Daoy (cell line): ENCODE data around the gene EMILIN2. TPM values are rescaled to one million over a fixed set of nuclear protein-coding genes. Genes with fewer than 3 reads are reported as not detected.

Experiments
- DNase-seq: peaks from one replicate; pipeline ENCODE4 v3.0.0-alpha.2; 2015; ENCODE audit warnings: low read depth
- total RNA-seq: library from RNA; depleted of rRNA; stranded (reverse); fragments of >200 nt; shearing (Covaris generic); gene quantifications from 2 replicates; pipeline ENCODE4 v1.2.3, GENCODE V29; 2014; rRNA removed

Gene EMILIN2
- total RNA-seq, 1 experiment from 2014 or later = 0.40 TPM

DNA sequence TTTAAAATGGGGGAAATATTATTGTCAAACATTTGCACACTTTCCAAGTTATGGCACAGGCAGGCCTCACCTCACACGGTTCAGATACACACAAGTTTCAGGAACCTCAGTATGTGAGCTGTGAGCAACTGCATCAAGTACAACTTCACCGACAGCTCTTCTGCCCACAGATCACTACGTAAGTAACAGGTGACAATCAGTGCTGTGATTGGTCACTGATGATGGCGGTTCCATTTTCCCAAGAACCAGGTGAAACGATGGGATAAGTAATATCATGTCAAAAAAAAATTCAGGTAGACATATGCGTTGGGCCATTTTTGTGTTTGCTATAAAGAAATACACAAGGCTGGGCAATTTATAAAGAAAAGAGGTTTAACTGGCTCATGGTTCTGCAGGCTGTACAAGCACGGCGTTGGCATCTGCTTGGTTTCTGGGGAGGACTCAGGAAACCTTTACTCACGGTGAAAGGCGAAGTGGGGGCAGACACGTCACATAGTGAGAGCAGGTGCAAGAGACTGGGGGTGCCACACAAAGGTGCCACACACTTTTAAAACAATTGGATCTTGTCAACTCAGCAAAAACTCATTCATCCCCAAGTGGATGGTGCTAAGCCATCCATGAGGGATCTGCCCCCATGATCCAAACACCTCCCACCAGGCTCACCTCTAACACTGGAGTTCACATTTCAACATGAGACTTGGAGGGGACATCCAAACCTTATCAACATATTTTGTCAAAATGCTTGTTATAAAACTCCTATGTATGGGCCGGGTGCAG lies 108.3 kb downstream of the EMILIN2 start:
- DNase-seq = no peak

DNA sequence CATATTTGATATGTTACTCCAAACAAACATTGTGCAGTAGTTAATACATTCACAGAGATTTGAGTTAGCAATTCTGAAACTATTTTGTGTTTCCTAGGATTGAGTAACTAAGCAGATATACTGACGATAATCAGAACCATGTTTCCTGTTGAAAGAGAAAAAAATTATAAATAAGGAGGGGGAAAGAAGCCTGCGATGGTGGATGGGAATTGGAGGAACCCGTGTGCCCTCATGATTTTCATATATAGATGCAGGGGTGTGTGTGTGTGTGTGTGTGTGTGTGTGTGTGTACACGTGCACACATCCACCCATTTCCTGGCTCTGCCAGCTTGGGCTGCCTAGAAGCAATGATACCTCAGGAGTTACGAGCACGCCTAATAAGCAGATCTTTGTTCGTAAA lies 109.2 kb downstream of the EMILIN2 start:
- DNase-seq = no peak

DNA sequence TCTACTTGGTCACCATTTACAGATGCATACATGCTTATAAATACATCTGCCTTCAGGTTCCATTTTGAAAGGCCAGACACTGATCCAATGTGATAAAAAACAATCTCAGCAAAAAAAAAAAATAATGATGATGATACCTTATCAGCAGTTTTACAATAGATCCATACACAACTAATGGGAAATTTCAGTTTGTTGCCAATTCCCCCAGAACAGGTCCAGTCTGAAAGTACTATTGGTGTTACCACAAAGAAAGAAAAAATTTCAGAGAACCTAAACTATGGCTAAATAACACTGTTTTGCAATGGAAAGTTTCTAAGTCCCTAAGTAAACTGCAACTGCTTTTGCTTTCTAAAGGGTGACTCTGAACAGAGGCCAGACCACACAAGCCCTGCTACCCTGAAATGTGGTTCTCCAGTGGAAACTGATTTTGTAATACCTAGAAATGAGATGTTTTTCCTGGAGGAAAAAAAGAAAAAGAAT lies 112.1 kb downstream of the EMILIN2 start:
- no peak for DNase-seq

DNA sequence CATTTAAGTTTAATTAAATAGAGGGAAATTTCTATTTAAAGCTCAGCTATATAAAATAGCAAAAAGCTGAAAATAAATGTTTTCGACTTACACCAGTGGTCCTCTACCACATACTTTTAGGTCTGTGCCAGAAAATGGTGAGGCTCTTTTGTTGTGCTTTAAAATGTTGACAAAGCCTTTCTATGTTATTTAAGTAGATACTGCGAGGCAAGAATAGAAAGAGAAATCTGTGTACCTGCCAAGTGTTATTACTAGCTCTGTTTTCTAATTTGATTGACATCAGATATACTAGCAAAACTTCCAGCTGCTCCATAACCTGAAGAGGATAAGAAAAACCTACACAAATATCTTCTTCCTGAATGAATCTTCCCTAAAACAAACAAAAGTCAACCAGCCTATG lies 112.5 kb downstream of the EMILIN2 start:
- no peak for DNase-seq

DNA sequence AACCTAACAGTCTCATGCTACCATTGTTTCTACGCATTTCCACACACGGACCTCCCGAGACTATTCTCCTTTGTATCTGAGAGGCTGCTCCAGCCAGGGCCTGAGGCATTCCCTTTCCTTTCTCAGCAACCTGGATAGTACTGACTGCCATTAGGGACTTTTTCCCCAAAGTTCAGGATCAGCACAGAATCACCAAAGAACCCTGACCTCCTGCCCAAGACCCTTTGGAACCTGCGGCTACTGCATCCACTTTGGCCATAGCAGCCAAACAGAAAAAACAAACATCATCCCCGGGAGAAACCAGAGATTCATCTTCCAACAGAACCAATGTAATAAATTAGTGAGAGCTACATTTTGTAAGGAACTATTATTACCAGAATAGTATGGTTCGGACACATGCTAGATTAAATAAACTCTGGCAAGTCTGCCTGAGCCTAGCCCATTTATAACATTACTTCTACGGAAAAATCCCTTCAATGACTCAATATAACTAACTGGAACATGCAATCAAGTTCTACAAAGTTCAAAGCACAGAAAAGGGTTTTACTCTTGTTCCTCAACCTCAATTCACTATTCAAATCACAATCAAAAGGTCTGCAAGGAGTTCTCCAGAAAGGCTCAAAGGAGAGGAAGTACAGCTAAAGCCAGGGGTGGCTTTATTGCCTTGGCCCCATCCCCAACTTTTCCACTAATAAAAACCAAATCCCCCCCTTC lies 114.3 kb downstream of the EMILIN2 start:
- no peak for DNase-seq

GRCh38 chr18:2961821-2962220 lies 115.0 kb downstream of the EMILIN2 start:
- DNase-seq = no peak

- no peak for DNase-seq
Observed at GRCh38 chr18:2963048-2963447, 116.2 kb downstream of the EMILIN2 start.

GRCh38 chr18:2964361-2965010 lies 117.7 kb downstream of the EMILIN2 start:
- no peak for DNase-seq

Other genes with a start within 250 kb of the EMILIN2 start
- 27.4 and 37.8 TPM in 2 replicates for gene SMCHD1, start 191.3 kb upstream of the EMILIN2 start, total RNA-seq
- 3.3 and 3.7 TPM in 2 replicates for gene LPIN2, start 166.1 kb downstream of the EMILIN2 start, total RNA-seq